D721Med (cell line): ENCODE results near the gene LMLN.

Experiments
- DNase-seq: peaks from one replicate; pipeline ENCODE4 v3.0.0; 2011; ENCODE audit warnings: low spot score; ENCODE audit not compliant: insufficient read length
- FAIRE-seq: peaks from 2 replicates; lab custom pipeline; 2011; peaks lifted over from hg19 to GRCh38; lab: Jason Lieb, UNC
- CTCF ChIP-seq: IDR thresholded peaks from 2 replicates; pipeline ENCODE4 v1.5.1; 2012; ENCODE audit warnings: mild to moderate bottlenecking, control low read depth; ENCODE audit not compliant: insufficient read depth; ENCODE audit errors: missing control alignments

The LMLN gene

GRCh38 chr3:198027045-198027798, 67.2 kb downstream of the LMLN start:
- DNase-seq (no peak), FAIRE-seq (no peak)

GRCh38 chr3:198027799-198028390, 67.9 kb downstream of the LMLN start:
- DNase-seq (no peak), FAIRE-seq (no peak)
- no peak for TF ChIP-seq CTCF

More at GRCh38 chr3:198027045-198027798, 67.2 kb downstream of the LMLN start:
- no peak for TF ChIP-seq CTCF

- FAIRE-seq: no peak
- no peak for DNase-seq
- TF ChIP-seq CTCF: no peak
These were observed 68.7 kb downstream of the LMLN start for GRCh38 chr3:198028718-198029117.

GRCh38 chr3:198030125-198030524, 70.1 kb downstream of the LMLN start:
- FAIRE-seq (no peak), DNase-seq (no peak)
- TF ChIP-seq CTCF: no peak

- TF ChIP-seq CTCF: no peak
- DNase-seq: no peak
- FAIRE-seq: no peak
These were observed 70.7 kb downstream of the LMLN start for GRCh38 chr3:198030726-198031125.

GRCh38 chr3:198032039-198032936, 72.3 kb downstream of the LMLN start:
- no peak for TF ChIP-seq CTCF
- DNase-seq (no peak), FAIRE-seq (no peak)
